ENCODE measurements around the gene ZC3H7B.

The ZC3H7B gene

GRCh38 chr22:41343300-41343699 is 42.0 kb downstream of the ZC3H7B start:
- TF ChIP-seq EZH2phosphoT487 (IDR thresholded peaks at IDR 0.05; ENCODE audit: borderline replicate concordance) = no peak
- no peak for TF ChIP-seq CTCF (conservative IDR thresholded peaks at IDR 0.05; ENCODE audit: low read length)
- Histone ChIP-seq H3K79me2 (ENCODE audit: insufficient read depth, low read length) (no peaks in the 10 kb centered on the region), H3K9me2 (replicated peaks; ENCODE audit: low read depth, low read length) (no peaks in the 10 kb centered on the region), H3K4me3 (ENCODE audit: low read length, poor library complexity, severe bottlenecking) (no peak overlapping the region), H3K27me3 (ENCODE audit: insufficient read depth, low read length, poor library complexity, severe bottlenecking) (no peaks in the 10 kb centered on the region), H3K9ac (ENCODE audit: low read depth, low read length, poor library complexity, severe bottlenecking) (no peak overlapping the region), H4K20me1 (ENCODE audit: insufficient read depth, low read length, poor library complexity, severe bottlenecking) (no peaks in the 10 kb centered on the region), H3K4me2 (ENCODE audit: low read depth, low read length, poor library complexity, severe bottlenecking) (no peak overlapping the region), H2AFZ (ENCODE audit: low read length) (no peak overlapping the region), H3K36me3 (ENCODE audit: insufficient read depth, low read length) (peaks cover 76% of the 10 kb centered on the region; the same call in 1 of the 2 replicates), H3K4me1 (ENCODE audit: insufficient read depth, low read length, poor library complexity, severe bottlenecking) (no peaks in the 10 kb centered on the region), H3F3A (ENCODE audit: low read depth) (no peaks in the 10 kb centered on the region), H3K9me3 (ENCODE audit: insufficient read depth, low read depth, low read length) (no peaks in the 10 kb centered on the region)

GRCh38 chr22:41343717-41344116 is 42.4 kb downstream of the ZC3H7B start:
- no peak for TF ChIP-seq CTCF (conservative IDR thresholded peaks at IDR 0.05; ENCODE audit: low read length)
- TF ChIP-seq EZH2phosphoT487 (IDR thresholded peaks at IDR 0.05; ENCODE audit: borderline replicate concordance) = no peak
- Histone ChIP-seq H3K4me3 (ENCODE audit: low read length, poor library complexity, severe bottlenecking) (no peak overlapping the region), H3K36me3 (ENCODE audit: insufficient read depth, low read length) (peaks cover 81% of the 10 kb centered on the region; the same call in 1 of the 2 replicates), H3F3A (ENCODE audit: low read depth) (no peaks in the 10 kb centered on the region), H3K27me3 (ENCODE audit: insufficient read depth, low read length, poor library complexity, severe bottlenecking) (no peaks in the 10 kb centered on the region), H3K9ac (ENCODE audit: low read depth, low read length, poor library complexity, severe bottlenecking) (no peak overlapping the region), H3K4me1 (ENCODE audit: insufficient read depth, low read length, poor library complexity, severe bottlenecking) (no peaks in the 10 kb centered on the region), H2AFZ (ENCODE audit: low read length) (no peak overlapping the region), H3K79me2 (ENCODE audit: insufficient read depth, low read length) (no peaks in the 10 kb centered on the region), H3K9me2 (replicated peaks; ENCODE audit: low read depth, low read length) (no peaks in the 10 kb centered on the region), H3K9me3 (ENCODE audit: insufficient read depth, low read depth, low read length) (no peaks in the 10 kb centered on the region), H3K4me2 (ENCODE audit: low read depth, low read length, poor library complexity, severe bottlenecking) (no peak overlapping the region), H4K20me1 (ENCODE audit: insufficient read depth, low read length, poor library complexity, severe bottlenecking) (no peaks in the 10 kb centered on the region)

GRCh38 chr22:41344189-41344788 is 43.0 kb downstream of the ZC3H7B start:
- Histone ChIP-seq H3K9me3 (ENCODE audit: insufficient read depth, low read depth, low read length) (no peaks in the 10 kb centered on the region), H2AFZ (ENCODE audit: low read length) (no peak overlapping the region), H3K36me3 (ENCODE audit: insufficient read depth, low read length) (peaks cover 86% of the 10 kb centered on the region; the same call in 1 of the 2 replicates), H3K27me3 (ENCODE audit: insufficient read depth, low read length, poor library complexity, severe bottlenecking) (no peaks in the 10 kb centered on the region), H4K20me1 (ENCODE audit: insufficient read depth, low read length, poor library complexity, severe bottlenecking) (no peaks in the 10 kb centered on the region), H3K79me2 (ENCODE audit: insufficient read depth, low read length) (no peaks in the 10 kb centered on the region), H3K4me3 (ENCODE audit: low read length, poor library complexity, severe bottlenecking) (no peak overlapping the region), H3K4me1 (ENCODE audit: insufficient read depth, low read length, poor library complexity, severe bottlenecking) (no peaks in the 10 kb centered on the region), H3K9ac (ENCODE audit: low read depth, low read length, poor library complexity, severe bottlenecking) (no peak overlapping the region), H3F3A (ENCODE audit: low read depth) (no peaks in the 10 kb centered on the region), H3K9me2 (replicated peaks; ENCODE audit: low read depth, low read length) (no peaks in the 10 kb centered on the region), H3K4me2 (ENCODE audit: low read depth, low read length, poor library complexity, severe bottlenecking) (no peak overlapping the region)
- TF ChIP-seq EZH2phosphoT487 (IDR thresholded peaks at IDR 0.05; ENCODE audit: borderline replicate concordance) = no peak
- TF ChIP-seq CTCF (conservative IDR thresholded peaks at IDR 0.05; ENCODE audit: low read length) = no peak
